ENCODE data around the gene PSMF1.

PSMF1 gene

GRCh38 chr20:1164871-1165270 is 46.5 kb downstream of the PSMF1 start:
- DNase-seq (ENCODE audit: low spot score), result no peak

GRCh38 chr20:1165521-1165920 is 47.1 kb downstream of the PSMF1 start:
- no peak for DNase-seq (ENCODE audit: low spot score)

GRCh38 chr20:1165941-1166340 is 47.5 kb downstream of the PSMF1 start:
- no peak for DNase-seq (ENCODE audit: low spot score)

GRCh38 chr20:1166948-1167720 is 48.7 kb downstream of the PSMF1 start:
- DNase-seq (ENCODE audit: low spot score), result peak; percentile 76

GRCh38 chr20:1169224-1169623 is 50.8 kb downstream of the PSMF1 start:
- no peak for DNase-seq (ENCODE audit: low spot score)

- DNase-seq (ENCODE audit: low spot score), result peak; percentile 24
Observed at GRCh38 chr20:1171461-1172093, 53.2 kb downstream of the PSMF1 start.

GRCh38 chr20:1173698-1174097 is 55.3 kb downstream of the PSMF1 start:
- DNase-seq (ENCODE audit: low spot score), result no peak

- DNase-seq (ENCODE audit: low spot score), result no peak
Observed at GRCh38 chr20:1174787-1175186, 56.4 kb downstream of the PSMF1 start.

GRCh38 chr20:1177680-1178079 is 59.3 kb downstream of the PSMF1 start:
- DNase-seq (ENCODE audit: low spot score), result no peak

- no peak for DNase-seq (ENCODE audit: low spot score)
Observed at GRCh38 chr20:1178103-1178502, 59.7 kb downstream of the PSMF1 start.

- no peak for DNase-seq (ENCODE audit: low spot score)
Observed at GRCh38 chr20:1178623-1179022, 60.2 kb downstream of the PSMF1 start.

- no peak for DNase-seq (ENCODE audit: low spot score)
Observed at GRCh38 chr20:1180949-1181348, 62.5 kb downstream of the PSMF1 start.

GRCh38 chr20:1182106-1182505 is 63.7 kb downstream of the PSMF1 start:
- no peak for DNase-seq (ENCODE audit: low spot score)

GRCh38 chr20:1183153-1183552 is 64.8 kb downstream of the PSMF1 start:
- no peak for DNase-seq (ENCODE audit: low spot score)

- no peak for DNase-seq (ENCODE audit: low spot score)
Observed at GRCh38 chr20:1184260-1184637, 65.8 kb downstream of the PSMF1 start.

GRCh38 chr20:1184638-1185315 is 66.4 kb downstream of the PSMF1 start, which contains the start of gene TMEM74B:
Gene TMEM74B, minus strand, starts transcription at chr20:1184981. Its CDS starts 1,180 bp downstream, at chr20:1183801.
- no peak for DNase-seq (ENCODE audit: low spot score)

GRCh38 chr20:1185316-1185741 is 66.9 kb downstream of the PSMF1 start:
- DNase-seq (ENCODE audit: low spot score), result no peak

GRCh38 chr20:1185790-1186334 is 67.5 kb downstream of the PSMF1 start:
- peak; percentile 48 for DNase-seq (ENCODE audit: low spot score)

- no peak for DNase-seq (ENCODE audit: low spot score)
Observed at GRCh38 chr20:1186367-1186991, 68.1 kb downstream of the PSMF1 start.

GRCh38 chr20:1187605-1188171 is 69.3 kb downstream of the PSMF1 start:
- no peak for DNase-seq (ENCODE audit: low spot score)

GRCh38 chr20:1188347-1188746 is 69.9 kb downstream of the PSMF1 start:
- no peak for DNase-seq (ENCODE audit: low spot score)

GRCh38 chr20:1189827-1190226 is 71.4 kb downstream of the PSMF1 start:
- no peak for DNase-seq (ENCODE audit: low spot score)

Data from kidney capillary endothelial cell (primary cell).